DMS53 (cell line): Measurements from ENCODE around the gene APOC3.

ENCODE experiments used
- DNase-seq: peaks from one replicate; lab custom pipeline; 2025; lab: John Stamatoyannopoulos, UW

The APOC3 gene

DNA sequence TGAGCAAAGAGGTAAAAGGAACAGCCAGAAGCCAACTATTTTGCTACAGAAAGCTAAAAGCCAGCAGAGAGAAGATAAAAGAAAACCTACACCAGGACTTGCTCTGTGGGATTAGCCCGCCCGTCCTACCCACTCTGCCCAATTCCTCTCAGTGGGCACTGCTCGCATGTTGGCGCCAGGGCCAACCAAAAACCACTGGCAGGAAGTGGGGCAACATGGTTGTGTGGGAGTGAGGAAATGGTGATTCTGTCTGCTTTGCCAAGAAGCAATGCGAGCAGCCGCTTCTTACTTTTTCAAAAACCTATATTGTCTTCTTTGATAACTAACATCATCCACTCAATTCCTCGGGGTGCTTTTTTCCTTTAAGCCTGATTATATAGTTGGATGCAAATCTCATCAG lies 21.9 kb downstream of the APOC3 start:
- DNase-seq: no peak

DNA sequence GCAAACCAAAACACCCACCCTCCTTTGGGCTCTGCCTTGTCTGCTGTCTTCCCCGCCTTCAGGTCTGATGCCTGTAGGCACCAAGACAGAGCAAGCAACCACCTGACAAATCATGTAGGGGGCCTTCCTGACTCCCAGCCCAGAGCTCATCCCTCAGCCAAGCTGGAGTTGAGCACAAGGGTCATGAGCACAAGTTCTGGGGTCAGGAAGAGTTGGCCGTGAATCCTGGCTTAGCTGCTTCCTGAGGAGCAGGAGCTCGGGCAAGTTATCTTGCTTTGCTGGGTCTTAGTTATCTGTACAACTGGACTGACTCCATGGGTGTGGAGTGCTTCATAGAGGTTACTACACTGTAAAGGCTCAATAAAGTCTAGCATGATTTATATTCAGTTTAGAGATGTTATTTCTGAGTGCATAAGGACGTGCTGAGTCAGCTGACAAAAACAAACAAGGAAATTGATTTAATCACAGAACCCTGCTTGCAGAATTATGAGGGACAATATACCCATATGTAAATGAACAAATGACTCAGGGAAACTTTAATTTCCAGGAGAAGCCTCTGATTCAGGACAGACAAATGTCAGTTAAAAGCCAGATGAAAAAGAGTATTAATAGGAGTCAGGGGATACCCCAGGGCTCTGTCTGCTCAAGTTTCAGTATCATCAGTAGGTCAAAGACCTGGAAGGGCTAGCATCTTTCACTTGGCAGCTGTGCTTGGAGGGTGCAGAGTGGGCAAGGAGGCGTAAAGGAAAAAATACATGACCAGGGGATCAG lies 22.7 kb downstream of the APOC3 start:
- DNase-seq: no peak

DNA sequence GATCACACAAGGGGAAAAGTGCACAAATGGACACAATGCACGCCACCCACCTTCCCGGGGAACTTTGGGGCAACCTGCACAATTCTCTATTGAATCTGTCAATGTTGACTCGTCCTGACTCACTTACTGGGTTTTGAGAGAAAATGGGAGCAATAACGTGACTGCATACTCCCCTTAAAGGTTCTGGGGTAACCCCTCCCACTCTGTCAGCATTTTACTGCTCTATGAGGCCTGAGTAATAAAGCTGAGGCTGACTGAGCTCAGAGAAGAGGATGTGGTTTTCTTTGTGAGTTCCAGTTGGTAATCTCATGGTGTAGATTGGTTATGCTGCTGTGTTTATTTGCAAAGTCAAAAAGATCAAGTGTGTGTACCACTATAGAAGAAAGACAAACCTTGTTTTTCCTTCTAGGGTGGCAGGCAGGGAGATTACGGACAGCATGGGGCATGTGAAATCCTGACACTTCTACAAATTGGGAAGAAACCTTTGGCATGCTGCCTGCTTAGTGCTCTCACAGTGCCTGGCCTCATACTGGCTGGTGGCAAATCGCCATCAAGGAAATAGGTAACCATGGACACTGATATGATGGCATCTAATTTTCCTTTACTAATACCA lies 23.9 kb downstream of the APOC3 start:
- DNase-seq: peak; percentile 15

DNA sequence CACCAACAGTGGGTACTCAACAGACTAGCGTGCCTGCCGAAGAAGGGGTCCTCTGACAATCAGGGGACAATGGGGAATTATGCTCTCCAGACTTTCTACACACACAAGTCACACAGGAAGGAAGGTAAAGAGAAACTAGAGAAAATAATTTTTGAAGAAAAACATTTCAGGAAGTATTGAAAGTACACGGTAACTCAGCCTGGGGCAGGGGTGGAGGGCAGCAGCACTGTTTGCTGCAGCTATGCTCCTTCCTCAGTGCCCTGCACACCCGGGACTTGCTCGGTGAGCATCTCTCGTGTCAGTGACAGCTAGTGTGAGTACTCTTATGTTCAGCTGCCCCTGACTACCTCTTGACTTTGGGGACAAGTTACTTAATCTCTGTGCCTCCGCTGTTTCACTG lies 25.7 kb downstream of the APOC3 start:
- DNase-seq: no peak

DNA sequence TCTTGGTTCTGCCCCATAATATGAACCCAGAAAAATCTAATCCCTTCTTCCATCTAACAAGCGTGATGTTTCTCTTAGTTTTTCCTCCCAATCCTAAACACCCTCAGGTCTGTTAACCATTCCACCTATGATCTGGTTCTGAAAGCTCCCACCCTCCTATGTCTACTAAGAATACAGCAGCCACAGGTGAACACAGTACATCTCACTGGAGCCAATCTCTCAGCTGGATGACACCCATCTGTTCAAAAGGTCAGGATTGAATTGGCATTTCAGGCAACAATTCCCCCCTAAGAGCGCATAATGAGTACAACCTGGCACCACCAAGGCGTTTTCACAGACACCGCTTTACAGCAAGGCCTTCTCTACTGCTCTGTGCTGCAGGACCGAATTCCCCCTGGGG lies 26.7 kb downstream of the APOC3 start:
- no peak for DNase-seq

DNA sequence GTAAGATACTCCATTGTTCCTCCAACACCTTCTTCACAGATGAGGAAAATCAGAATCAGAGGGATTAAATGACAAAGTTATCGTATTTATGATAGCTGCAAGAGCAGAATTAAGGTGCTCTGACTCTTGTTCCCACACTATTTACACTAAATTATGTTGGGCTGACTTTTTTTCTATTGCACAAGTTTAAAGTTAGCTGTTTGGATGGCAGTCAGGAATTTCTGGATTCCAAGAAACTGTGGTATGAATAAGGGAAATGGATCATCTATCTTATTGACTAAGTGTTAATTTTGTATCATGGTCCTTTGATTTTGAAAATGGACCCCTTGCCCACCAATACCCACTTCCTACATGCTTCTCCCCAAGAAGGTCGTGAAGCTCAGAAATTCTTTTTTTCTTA lies 27.6 kb downstream of the APOC3 start:
- no peak for DNase-seq

DNA sequence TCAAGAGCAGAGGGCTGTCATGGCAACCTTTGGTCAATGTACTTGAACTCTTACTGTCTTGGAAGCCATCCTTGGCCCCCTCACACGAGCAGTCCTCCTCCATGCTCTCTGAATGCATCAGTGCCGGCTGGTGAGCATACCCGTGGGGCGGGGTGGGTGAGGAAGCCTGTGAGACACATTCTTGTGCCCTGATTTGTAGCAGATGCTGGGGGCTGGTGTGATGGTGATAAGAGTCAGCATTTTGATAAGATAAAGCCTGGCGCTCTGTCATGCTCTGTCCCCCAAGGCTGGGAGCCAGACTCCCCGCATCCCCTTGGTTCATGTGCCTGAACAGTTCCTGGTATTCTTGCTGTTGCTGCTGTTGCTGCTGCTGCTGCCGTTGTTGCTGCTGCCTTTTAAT lies 28.2 kb downstream of the APOC3 start:
- DNase-seq: no peak

DNA sequence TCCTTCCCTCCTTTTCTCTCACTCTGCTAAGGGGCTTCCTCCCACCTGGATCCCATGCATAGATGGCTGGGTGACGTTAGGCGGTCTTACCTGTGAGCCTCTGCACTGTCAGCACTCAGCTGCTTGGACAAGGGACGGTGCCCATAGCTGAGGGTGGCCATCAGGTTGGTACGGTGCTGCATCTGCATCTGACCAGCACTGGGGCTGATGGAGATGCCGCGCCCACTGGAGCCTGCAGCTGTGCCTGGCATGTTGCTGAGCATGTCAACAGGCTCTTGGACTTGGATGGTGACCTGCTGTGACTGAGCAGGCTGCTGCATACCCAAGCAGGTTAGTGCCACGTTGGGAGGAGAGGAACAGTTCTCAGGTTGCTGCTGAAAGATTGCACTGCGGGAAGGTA lies 29.5 kb downstream of the APOC3 start:
- DNase-seq: no peak

DNA sequence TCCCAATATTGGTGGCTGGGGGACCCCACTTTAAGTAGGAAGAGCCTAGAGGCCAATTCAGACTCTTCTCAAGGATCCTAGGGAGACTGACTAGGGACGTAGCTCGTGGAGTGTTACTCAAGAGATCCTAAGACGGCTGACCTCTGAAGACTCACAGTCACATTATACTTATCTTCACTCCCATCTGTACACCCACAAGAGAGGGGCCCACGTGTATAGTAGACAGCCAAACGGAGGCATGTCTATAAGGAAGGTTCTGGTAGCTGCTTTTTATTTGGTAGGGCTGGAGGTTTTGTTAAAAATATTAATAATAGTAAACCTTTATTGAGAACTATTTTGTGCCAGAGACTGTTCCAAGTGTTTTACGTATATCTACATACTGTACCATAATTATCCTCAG lies 30.6 kb downstream of the APOC3 start:
- no peak for DNase-seq

DNA sequence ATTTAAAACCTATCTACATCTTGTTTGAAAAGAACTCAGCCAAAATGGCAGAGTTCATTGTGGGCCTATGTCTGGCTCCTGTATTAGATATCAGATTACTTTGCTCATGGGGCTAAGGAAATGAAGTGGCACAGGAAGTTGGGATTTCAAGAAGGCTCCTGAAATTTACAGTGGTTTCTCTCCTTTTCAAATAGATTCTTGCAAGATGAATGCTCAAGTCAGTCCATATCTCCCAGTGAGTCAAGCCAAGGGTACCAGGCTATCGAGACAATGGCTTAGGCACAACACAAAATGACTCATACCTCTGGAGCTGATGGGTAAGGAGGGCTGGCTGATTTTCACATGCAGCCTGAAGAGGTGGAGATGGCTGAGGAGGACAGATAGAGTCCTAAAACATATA lies 31.8 kb downstream of the APOC3 start:
- no peak for DNase-seq

DNA sequence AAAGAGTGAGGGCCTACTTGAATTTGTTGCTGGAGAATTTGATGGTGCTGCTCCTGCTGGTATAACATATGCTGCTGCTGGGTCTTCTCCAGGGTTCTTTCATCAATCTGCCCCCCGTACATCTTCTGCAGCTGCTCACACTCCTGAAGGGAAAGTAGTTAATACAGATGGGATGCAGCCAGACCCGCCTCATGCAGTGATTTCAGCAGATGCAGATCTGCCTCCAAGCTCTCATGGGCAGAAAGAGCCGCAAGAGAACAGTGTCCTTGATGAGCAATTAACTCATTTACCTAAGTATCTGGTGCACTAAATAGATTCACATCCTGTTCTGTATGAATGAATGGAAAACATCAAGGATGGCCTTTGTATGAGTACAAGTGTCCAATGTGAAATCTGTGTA lies 32.5 kb downstream of the APOC3 start:
- no peak for DNase-seq

DNA sequence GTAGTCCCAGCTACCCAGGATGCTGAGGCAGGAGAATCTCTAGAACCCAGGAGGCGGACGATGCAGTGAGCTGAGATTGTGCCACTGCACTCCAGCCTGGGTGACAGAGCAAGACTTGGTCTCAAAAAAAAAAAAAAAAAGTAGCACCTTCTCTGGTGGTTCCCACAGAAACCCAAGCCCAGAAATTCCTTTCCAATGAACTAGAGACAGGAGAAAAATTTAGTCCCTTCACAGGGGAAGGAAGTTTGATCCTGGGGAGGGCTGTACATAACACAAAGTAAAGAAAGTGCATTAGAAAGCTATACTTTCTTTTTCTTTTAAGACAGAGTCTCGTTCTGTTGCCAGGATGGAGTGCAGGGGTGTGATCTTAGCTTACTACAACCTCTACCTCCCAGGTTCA lies 33.2 kb downstream of the APOC3 start:
- DNase-seq: no peak

DNA sequence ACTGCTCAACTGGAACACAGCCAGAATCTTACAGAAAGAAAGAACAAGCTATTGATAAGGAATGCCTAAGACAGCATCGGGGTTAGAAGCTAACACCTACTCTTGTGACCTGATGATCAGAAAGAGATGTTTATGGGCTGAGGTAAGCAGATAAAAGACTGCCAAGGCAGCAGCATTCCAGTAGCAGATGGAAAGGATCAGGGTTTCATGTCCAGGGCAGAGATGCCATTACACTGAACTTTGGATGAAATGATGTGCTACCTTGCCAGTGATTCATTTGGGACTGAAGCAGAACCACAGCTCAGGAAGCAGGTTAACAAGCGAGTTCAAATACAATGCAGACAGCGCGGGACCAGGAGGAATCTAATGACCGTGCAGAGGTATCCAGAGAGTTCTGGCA lies 34.8 kb downstream of the APOC3 start:
- DNase-seq: no peak

DNA sequence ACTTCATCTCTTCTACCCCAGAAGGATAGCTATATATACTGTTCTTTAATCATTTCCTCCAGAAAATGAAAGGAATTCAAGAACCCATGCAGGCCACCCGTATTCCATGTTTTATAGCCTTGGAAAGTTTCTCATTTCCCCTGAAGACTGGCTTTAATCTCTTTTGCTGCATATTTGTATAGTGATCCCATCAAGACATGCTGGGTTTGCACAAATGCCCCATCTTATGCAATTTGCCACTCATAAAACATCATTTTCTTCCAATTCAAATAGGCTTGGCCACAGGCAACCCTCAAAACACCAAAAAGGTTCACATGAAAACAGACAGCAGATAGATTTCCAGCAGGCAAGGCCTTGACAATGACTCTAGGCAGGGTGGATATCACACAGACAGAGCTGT lies 36.0 kb downstream of the APOC3 start:
- no peak for DNase-seq

DNA sequence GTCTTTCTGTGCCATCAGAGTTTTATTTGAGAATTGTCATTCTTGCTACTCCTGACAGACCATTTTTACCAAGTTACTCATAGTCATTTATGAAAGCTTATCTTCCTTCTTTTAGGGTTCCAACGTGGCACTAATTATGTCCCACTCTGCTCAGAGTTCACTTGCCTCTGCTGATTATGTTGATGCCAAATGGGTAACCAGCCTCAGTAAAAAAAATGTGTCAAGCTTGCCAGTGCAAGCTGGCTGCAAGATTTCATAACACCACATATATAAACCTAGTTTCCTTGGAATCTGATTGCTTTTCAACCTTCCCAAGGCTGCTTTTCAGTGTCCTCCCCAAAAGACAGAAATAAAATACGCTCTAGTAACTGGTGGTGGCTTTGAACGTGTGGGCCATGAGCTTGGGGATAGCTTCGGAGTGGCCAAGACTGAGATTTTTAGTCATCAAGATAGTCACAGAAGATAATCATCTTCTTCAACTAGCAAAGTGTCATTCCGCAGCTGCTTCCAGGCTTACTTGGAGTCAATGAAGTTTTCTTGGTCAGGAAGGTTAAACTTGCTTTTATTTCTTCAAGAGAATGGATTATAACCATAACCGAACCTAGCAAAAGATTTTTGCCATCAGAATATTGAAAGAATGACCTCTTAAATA lies 37.2 kb downstream of the APOC3 start:
- DNase-seq: no peak

DNA sequence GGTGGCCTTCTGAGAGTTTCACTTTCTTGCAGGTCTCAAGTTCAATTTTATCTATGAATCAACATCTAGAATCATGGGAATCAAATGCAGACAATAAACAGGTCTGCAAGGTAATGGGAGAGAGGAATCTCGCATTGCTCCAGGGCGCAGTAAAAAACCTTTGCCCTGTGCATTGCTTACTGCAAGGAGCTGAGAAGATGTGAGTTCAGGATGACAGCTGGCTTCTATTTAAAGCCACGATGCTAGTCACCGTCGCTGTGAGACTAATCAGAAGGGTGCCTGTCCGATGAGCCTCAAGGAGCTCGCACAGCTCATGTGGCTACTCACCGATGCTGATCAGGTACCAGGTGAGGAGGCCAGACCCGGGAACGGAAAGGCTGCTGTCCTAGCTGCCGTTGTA lies 37.9 kb downstream of the APOC3 start:
- no peak for DNase-seq

DNA sequence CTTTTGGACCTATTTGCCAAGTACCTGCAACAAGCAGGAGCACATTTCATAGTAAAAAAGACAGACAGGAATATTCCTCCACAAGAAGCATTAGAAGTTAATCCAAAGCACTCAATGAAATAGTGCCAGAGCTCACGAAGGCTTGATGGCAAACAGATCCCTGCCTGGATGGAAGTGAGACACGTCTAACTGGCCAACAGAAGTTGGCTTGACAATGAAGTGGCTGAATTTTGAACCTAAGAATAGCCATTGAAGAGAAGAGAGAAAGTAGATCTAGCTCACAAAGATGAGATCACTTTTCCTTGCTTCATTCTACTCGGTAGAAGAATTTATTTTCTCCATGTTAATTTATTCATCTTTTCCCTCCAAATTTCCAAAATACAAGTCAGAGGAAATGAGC lies 38.4 kb downstream of the APOC3 start:
- DNase-seq: no peak

DNA sequence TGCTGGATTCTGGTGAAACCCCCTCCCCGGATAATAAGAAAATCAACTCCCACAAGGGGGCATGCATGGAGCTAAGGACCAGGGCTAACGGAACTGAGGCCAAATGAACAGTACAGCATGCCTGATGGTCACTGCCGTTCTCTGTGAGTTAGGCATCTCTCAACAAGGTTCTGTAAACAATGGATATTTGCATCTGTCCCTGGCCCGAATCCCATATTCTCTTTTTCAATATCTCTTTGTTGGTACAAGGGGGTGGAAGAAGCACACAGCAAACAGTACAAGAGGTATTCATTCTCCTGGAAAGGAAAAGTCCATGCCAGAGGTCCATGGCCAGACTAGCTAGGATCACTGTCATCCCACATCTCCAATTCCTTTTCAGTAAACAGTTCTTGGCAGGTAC lies 39.9 kb downstream of the APOC3 start:
- peak; percentile 40 for DNase-seq

DNA sequence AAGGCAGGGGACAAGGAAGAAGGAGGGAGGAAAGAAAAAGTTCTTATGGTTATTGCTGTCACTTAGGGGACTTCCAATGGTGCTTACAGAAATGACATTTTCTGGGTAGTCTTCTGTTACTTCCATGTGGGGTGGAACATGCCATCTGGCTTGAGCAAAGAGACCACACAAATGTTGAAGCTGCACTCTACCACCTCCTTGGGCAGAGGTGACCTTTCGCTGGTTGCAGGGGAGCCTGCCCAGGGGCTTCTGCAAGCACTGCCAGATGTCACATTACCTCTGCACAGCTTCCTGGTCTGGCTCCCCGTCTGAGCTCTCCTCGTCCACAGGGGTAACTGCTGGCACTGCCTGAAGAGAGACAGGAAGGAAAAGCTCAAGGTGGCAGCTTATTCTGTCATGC lies 40.3 kb downstream of the APOC3 start:
- peak; percentile 18 for DNase-seq

DNA sequence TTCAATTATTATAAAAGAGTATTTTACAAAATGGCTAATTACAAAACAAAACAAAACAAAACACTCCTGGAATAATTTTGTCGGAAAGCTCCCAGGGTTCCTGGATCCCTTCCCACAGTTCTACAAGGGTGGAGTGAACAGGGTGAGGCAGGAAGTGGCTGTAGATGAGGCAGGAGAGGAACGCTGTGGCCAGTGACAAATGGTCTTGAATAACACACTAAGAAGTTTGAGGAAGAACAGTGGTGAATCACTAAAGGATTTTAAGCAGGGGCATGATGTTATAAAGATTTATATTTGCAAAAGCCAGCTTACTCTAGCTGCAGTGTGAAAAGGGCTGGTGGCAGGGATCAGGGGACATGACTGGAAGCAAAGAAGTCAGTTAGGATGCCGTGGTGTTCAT lies 41.5 kb downstream of the APOC3 start:
- DNase-seq: no peak

DNA sequence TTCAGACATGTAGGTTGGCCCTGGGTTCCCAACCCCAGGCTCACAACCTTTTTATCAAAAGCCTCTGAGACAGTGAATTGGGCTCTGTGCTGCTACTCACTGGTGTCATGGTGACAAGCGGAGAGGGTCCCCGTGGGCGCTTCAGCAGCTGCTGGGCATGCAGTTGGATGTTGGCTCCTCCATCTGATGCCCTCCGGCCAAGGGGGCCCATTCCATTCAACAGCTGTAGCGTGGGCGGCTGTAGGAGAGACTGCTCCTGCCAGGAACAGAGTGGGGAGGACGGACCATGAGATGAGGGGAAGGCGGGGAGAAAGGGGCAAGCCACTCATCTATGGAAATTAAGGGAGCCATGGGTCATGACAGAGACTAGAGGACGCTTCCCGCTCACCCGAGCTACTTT lies 43.7 kb downstream of the APOC3 start:
- DNase-seq: no peak

DNA sequence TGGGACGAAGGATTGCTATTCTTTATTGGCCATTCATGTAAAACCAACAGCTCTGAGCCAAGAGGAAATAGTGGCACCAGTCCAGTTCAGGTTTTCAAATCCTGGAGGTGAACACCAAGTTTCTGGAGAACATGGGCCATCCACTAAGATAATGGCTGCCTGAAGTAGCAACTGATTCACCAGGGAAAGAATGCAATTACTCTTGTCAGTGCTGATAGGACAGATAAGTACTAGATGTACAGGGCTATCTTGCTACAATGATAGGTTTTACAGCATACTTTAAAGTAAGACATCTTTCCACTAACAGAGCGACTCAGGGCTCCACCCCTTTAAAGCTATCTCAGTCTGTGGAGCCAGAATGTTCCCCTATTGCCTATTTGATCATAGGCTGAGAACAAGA lies 44.5 kb downstream of the APOC3 start:
- no peak for DNase-seq

DNA sequence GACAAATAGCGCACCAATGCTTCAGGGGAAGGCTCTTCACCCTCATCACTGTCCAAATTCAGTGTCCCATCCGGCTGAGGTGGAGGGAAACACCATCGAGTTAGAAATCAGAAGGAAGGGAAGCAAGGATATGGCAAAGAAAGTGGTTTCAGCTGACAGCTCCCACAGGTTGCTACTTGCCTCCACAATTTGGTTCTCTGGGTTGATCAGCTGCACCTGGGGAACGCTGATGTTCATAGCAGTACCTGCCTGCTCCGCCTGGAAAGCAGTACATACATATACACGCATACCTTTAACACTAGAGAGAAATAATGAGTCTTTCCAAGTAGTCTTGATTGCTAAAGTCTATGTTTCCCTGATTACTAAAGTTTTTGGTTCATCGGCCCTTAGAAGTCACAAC lies 45.5 kb downstream of the APOC3 start:
- DNase-seq: no peak

DNA sequence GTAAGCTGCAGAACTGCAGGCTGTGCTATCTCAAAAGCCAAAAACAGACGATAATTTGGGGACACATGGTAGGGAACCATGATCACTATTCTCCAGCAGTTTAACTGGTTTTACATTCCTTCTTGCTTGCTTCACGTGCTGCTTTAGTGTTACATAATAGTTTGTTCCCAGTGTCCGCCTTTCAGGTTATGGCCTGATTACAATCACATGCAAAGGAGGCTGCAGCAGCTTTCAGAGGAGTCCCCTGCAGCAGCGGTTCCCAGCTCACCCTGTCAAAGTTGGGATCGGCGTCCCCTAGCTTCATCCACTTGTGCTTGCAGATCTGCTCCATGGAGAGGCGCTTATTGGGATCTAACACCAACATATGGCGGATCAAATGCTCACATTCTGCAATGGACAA lies 46.9 kb downstream of the APOC3 start:
- DNase-seq: no peak
